Stimulated activated CD4-positive, alpha-beta T cell treated with anti-CD3 and anti-CD28 coated beads, Interleukin-1b, Interleukin-23, amount 100 ng/mL, for 1 hour (primary cell): ENCODE data around the gene SNHG17.
"Not testable (repeated sequence)": the region's sequence is repeated elsewhere in the genome, so short reads cannot be mapped to it uniquely, and the experiment has no call there.

Source experiments
- DNase-seq, 2 donors: peaks; one replicate each; pipeline ENCODE4 v3.0.0-alpha.2; 2020; ENCODE audit warnings: low read depth in 2 of 2

Gene SNHG17

DNA sequence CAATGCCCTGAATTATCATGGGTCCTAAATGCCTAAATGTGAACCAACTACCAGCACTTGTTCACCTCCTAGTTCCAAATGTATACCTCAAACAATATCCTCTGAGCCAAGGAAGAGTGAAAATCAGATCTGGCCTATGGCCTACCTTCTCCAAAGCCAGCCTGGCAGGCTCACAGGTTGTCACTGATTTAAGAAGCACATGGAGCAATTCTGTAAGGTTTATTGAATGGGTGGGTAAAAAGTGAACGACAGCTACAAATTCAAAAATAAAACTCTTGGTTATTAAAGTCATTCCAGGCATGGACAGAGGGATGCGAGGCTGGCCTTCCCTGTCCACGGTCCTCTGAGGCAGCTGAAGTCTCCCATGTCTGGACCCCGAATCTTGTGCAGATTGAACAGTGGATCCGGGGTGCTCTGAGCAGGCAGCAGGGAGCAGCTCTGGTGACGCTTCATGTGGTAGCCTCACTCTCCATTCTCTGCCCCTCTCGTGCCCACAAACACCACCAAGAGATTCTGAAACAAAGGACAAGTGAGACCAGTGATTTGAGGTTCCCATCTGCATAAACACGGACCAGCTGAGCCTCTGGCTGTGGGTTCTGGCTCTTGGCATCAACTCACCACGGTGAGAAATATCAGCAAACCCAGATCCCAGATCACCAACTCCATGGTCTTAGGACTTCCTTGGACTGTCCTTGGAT lies 14.6 kb downstream of the SNHG17 start:
- no peak for DNase-seq

DNA sequence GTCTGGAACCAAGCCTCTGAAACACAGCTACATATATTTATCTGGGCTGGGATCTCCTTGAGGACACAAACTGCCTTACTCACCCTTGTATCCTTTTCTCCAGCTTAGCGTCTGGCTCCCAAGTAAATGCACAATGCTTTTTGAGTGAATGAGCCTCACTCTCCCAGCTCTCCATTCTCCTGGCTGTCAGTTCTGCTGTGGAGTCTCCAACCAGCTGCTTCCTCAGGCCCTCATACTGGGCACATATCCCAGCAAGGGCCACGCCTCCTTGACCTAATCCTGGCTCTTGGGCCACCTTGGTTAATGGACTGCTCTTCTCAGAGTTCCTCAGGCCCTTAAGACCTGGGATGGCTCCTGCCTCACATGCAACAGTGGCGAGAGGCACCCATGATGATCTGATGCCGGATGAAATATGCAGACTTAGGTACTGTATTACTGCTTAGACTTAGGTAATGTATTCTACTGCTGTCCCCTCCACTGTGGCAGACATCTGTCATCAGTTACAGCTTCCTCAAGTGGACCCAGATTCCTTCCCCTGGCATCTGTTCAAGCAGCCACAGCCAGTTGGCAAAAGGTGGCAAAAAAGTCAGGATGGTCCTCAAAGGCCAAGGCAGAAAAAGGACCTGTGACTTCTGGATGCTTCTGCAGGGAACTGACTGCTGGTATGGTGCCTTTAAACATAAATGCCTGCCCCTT lies 16.5 kb downstream of the SNHG17 start:
- no peak for DNase-seq

DNA sequence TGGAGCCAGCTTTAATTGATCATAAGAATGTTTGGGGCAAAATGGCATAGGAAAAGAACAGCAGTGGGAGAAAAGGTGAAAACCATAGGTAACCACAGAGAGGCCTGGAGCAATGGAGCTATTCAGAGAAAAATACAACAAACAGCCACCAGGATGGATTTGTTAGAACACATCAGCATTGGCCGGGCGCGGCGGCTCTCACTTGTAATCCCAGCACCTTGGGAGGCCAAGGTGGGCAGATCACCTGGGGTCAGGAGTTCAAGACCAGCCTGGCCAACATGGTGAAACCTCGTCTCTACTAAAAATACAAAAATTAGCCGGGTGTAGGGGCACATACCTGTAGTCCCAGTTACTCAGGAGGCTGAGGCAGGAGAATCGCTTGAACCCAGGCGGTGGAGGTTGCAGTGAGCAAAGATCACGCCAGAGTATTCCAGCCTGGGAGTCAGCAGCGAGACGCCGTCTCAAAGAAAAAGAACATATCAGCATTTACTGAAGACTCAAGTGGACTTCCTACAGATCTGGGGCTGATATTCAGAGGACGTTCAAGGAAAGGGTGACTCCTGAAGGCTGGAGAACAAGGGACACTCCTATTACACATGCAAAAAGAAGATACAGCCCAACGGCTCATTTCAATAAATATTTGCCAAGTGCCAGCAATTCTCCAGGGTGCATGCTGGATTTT lies 20.2 kb downstream of the SNHG17 start:
- no peak for DNase-seq

DNA sequence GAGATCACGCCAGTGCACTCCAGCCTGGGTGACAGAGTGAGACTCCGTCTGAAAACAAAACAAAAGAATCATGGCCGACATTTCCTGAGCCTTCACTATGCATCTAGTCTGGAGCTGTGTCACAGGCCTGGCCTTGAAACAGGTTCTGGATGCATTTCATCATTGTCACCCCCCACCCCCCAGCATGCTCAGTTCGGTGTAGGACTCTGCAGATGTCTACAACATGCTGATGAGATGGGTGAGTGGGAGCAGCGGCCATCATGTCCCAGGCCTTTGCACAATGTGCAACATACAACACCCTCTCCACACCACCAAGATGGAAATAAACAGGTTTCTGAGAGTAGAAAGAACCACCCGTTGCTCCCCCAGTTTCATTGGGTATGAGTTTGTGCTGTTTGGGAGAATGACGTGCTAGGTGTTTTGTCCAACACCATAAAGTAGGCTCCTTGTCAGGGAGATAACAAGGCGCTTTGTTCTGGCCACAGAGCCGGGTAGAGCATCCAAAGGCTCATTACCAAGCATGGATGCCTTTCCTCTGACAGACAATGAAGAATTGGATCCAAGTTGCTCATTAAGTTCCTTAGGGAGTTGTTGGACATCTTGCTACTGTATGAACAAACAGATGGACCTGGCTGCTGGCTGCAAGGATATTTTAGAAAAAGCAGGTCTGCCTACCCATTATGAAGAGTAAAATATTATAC lies 22.1 kb downstream of the SNHG17 start:
- DNase-seq: no peak

DNA sequence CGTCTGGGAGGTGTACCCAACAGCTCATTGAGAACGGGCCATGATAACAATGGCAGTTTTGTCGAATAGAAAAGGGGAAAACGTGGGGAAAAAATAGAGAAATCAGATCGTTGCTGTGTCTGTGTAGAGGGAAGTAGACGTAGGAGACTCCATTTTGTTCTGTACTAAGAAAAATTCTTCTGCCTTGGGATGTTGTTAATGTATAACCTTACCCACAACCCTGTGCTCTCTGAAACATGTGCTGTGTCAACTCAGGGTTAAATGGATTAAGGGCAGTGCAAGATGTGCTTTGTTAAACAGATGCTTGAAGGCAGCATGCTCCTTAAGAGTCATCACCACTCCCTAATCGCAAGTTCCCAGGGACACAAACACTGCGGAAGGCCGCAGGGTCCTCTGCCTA lies 27.3 kb downstream of the SNHG17 start:
- DNase-seq: not testable (repeated sequence)

DNA sequence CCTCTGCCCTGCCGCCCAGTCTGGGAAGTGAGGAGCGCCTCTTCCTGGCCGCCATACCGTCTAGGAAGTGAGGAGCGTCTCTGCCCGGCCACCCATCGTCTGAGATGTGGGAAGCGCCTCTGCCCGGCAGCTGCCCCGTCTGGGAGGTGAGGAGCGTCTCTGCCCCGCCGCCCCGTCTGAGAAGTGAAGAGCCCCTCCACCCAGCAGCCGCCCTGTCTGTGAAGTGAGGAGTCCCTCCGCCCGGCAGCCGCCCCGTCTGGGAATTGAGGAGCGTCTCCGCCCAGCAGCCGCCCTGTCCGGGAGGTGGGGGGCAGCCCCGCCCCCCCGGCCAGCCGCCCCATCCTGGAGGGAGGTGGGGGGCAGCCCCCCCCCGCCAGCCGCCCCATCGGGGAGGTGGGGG lies 27.8 kb downstream of the SNHG17 start:
- no peak for DNase-seq

DNA sequence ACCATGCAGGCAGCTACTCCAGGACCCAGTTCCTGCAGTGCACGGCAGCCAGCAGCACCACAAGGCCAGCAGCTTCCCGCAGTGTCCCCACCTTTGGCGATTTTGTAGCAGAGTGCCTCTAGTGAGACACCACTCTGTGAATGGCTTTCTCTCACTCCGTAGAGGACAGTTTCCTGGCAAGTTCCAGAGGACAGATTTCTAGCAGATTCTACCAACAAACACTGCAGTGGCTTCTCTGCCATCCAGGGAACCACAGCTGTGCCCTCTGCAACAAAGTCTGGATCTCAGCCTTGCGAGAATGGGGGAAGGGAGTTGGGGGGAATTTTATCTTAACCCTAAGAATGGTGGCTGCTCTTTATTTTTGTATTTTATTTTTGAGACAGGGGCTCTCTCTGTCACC lies 28.7 kb downstream of the SNHG17 start:
- DNase-seq: no peak

DNA sequence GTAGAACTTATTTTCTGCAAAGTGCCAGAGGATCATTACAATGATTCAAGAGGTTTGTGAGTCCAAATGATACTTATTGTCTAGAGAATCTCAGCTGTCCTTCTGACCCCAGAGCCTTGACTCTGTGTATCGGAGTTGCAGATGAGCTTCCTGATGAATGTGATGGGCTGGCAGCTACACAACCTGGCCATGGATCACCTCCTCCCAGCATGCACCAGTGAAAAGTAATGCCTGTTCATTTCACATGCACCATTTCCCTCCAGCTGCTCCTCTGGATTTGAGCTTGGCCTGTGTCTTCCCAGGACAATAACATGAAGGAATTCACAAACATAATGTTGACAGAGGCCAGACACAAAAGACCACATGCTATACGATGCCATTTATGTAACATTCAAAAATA lies 30.0 kb downstream of the SNHG17 start:
- no peak for DNase-seq

DNA sequence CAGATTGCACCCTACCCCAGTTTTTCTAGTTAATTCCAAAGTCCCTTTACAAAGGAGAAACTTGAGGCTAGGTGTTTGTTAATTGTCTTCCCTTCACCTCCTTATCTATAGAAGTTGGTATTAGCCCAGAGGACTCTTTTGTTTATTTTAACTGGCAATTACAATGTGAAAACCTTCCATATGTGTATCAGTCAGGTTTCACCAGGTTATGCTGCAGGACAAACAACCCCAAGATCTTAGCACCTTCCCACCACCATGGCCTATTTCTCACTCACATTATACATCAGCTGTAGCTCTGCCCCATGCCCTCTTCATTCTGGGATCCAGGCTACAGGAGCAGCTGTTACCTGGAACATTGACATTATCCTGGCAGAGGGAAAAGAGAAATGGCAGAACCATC lies 31.1 kb downstream of the SNHG17 start:
- no peak for DNase-seq

DNA sequence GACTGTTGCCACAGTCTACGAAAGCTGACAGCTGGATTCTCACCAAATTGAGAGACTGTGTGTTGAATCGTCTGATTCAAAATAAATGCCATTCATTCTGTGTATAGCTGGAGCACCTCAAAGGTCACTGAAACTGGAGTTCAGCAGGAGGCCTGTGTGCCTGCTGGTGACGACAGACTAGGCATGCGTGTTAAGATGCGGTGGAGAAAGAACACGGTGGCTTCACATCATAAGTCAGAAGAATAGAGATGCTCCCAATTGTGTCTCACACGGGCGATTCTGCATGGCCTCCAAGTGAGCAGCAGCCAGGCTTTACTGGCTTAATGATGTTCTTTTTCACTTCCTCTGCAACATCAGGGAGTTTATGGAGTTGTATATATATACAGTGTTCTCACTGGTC lies 32.3 kb downstream of the SNHG17 start:
- DNase-seq: no peak

DNA sequence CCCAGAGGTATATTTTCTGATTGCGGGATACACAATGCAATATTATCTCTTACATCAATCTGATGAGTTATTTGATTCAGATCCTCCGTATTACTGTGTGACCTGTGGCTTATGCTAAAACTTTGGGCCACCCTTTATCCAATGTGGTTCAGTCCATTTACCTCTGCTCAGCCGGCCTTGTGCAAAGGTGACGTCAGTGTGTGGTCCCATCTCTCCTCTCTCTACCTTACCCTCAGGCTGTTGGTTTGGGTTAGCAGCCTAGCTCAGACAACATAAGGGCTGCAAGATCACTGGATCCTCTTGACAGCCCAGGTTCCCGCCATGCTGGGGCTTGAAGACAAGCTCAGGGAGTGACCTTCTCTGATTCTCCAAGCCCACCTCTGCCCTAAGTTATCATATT lies 33.0 kb downstream of the SNHG17 start:
- no peak for DNase-seq

DNA sequence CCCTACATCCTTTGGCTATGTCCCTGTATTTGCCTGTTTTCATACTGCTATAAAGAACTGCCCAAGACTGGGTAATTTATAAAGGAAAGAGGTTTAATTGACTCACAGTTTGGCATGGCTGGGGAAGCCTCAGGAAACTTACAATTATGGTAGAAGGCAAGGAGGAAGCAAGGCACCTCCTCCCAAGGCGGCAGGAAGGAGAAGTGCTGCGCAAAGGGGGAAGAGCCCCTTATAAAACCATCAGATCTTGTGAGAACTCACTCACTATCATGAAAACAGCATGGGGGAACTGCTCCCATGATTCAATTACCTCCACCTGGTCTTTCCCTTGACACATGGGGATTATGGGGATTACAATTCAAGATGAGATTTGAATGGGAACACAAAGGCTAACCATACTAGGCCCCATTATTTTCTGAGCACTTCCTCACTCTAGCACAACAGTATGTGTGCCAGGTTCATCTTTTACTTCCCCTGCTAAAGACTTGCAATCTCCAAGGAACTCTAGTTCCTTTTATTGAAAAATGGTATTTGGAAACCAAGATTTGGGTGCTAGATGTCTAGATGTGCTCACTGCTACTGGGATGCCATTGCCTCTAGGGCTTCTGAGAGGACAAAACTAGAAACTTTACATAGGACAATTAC lies 39.3 kb downstream of the SNHG17 start:
- not testable (repeated sequence) for DNase-seq

DNA sequence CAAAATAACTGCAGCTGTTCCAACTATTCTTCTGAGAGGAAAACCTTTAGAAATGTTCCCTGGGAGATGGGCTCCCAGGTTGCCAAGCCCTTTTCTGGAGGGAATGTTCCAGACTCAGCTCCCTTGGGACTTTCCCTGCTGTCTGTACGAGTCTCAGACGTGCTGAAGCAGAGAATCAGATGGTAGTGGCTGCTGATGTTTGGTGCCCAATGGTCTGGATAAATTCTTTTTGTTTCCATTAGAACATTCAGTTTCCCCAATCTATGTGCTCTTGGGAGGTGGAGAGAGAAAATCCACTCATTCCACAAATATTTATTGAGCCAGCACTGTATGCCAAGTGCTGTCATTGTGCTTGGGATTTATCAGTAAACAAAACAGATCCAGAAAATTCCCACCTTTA lies 40.0 kb downstream of the SNHG17 start:
- no peak for DNase-seq

DNA sequence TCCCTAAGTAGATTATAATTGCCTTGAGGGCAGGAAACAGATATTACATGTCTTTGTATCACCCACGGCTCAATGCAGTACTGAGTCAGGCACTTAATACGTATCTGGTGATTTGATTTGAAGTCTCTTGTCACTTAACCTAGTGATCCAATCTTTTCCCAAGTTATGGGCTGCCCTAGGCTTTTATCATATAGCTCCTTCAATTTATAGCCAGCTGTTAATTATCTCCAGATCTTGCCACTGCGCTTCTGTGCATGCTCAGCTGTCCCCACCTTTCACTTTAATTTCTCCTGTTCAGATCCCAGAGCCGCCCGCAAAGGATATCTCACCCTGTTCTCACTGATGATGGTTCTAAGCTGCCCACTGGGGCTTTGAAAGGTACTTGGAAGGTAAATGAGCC lies 41.9 kb downstream of the SNHG17 start:
- DNase-seq: no peak

DNA sequence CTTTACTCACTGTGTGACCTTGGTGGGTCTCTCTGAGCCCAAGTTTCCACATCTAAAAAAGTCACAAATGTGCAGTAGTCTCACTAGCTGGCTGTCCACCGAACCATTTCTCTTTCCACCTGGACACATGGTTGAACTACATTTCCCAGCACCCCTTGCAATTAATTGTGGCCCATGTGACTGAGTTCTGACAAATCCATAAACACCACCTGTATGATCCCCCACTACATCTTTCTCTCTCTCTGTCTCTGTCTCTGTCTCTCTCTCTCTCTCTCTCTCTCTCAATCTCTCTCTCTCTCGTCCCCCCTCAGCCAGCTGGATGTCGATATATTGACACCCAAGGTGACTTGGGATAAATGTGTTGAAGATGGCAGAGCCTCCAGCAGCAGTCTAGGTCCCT lies 42.8 kb downstream of the SNHG17 start:
- no peak for DNase-seq

DNA sequence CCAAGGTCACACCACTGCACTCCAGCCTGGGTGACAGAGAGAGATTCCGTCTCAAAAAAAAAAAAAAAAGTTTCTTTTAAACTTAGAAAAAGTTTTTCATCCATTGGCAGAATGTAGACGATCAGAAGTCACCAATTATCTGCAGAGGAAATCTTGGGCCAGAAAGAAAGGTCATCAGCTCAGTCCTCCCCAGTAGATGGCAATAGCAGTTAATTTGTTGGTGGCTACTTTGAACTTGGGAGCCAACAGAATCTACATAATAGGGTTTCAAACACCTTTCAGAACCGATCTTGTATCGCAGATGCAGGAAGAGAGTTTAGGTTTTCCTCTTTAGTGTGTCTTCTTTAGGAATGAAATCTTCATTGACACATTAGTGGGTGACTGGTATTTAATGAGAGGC lies 47.2 kb downstream of the SNHG17 start:
- DNase-seq: no peak

DNA sequence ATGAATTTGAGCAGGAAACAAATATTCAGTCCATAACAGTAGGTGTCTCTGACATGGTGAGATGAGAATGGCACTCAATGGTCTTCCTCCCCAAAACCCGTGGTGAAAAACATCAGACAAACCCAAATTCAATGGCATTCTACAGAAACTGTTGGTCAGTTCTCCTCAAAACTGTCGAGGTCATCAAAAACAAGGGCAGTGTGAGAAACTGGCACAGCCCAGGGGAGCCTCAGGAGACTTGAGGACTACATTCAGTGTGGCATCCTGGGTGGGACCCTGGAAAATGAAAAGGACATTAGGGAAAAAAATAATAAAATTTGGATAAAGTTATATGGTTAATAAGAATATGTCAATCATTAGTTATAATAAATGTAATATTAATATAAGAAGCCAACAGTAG lies 48.3 kb downstream of the SNHG17 start:
- no peak for DNase-seq

DNA sequence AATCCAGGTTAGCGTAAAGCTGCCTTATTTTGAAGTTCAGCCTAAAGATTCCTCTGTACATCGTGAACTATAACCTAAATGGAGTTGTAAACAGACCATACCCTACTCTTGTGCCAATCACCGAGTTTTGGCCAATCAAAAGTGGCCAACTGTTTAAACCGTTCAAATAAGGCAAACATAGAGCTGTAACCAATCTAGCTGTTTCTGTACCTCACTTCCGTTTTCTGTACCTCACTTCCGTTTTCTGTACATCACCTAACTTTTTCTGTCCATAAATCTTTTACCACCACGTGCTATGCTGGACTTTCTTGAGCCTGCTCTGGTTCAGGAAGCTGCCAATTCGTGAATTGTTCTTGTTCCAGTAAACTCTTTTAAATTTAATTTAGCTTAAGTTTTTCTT lies 49.1 kb downstream of the SNHG17 start:
- DNase-seq: no peak

DNA sequence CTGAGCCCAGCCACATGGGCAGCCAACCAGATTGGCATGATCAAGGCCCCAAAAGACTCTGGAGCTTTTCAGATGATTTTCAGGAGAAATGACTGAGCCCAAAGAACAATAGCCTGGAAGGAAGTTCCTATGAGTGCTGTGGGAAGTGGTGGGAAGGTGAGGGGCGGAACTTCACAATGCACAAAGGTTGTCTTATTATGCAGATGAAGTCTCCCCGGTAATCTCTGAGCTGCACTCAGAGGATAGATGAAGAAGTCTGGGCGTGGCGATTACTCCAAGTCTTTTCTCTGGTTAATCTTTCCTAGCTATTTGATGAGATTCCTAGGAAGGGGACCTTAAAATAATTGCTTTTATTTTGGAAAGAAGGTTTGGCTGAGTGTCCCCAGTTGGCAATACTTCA lies 52.0 kb downstream of the SNHG17 start:
- DNase-seq: no peak

DNA sequence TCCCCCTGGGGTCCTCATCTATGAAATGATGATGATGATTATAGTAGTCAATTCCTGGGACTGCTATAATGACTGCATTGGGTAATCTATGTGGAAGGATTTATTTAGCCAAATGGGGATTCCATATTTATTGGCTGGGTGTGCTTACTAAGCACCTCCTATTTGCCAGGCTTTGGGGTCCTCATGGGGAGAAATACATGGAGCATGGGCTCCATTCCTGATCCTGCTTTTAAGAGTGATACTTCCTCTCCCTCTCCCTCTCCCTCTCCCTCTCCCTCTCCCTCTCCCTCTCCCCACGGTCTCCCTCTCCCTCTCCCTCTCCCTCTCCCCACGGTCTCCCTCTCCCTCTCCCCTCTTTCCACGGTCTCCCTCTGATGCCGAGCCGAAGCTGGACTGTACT lies 57.3 kb downstream of the SNHG17 start:
- not testable (repeated sequence) for DNase-seq

DNA sequence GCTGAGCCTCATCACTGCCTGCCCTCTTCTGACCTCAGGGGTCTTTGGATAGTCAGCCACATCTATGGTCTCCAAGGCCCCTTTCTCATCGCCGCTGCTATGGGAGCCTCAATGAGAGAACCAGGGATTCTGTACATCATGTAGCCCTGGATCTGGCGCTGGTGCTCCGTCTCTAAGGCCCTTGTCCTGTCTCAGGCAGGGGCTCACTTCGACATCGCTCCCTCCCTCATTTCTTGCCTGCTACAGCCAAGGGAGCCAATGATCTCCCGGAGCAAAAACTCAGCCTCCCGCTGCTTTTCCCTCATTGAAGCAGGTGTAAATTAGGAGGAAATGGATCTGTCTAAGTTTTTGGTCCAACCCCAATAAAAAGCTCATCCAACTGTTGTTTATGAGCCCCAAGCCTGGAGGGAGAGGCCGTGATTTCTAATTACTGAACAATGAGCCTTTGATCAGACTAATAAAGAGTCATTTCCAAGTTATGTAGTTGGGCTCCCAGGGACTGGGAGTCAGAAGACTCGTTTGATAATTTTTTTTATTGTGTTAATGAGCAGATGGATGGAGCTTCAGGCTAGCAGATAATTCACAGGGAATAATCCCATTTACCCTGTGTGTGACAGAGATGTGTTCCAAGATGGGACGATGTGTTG lies 58.0 kb downstream of the SNHG17 start:
- no peak for DNase-seq

DNA sequence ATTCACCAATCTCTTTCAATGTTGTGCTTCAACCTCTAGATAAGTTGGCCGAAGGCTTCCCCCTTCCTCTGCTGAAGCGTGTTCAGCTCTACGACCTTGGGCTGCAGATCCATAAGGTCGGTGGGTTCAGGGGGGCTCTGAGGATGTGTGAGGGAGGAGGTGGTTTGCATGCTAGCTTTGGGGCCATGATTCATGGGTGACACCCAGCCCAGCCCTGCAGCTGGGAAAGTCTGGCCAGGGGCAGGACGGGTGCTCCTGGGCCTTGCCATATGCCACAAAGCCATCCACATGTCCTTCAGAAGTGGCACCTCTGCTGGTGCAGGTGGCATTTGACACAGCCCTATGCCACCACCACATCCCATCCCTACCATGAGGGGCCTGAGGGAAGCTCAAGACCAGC lies 61.2 kb downstream of the SNHG17 start:
- no peak for DNase-seq
